ENCODE results near the gene FGD2. TPM values are rescaled to one million over a fixed set of nuclear protein-coding genes. Genes with fewer than 3 reads are reported as not detected.

The FGD2 gene
- total and polyA plus RNA-seq, 2 donors (not counting 1 experiment from before 2014, with no cell fraction given): 352 to 682 TPM

GRCh38 chr6:37059344-37060194, 54.1 kb downstream of the FGD2 start:
- no peak overlapping the region for H3K4me2 ChIP-seq (replicated peaks; ENCODE audit: low read depth, low read length, poor library complexity, severe bottlenecking)
- 76% methylated on average over 14 of the region's 19 CpGs for WGBS (ENCODE audit: insufficient coverage)
- H3K27me3 ChIP-seq (replicated peaks in 1 of 4; ENCODE audit: control extremely low read depth in 1 of 4, control insufficient read depth in 3 of 4, insufficient read depth in 4 of 4, low read length in 3 of 4): no peaks in the 10 kb centered on the region
- no peaks in the 10 kb centered on the region for H3K36me3 ChIP-seq (replicated peaks in 1 of 2; ENCODE audit: control extremely low read depth in 1 of 2, control insufficient read depth in 1 of 2, extremely low read depth in 1 of 2, insufficient read depth in 2 of 2, low read length in 1 of 2)
- ATAC-seq (ENCODE audit: low read depth) (no peak), DNase-seq (no peak)
- intact Hi-C loops (cut with micrococcal nuclease): no loop called here
- H3K79me2 ChIP-seq (ENCODE audit: control insufficient read depth, insufficient read depth, low read length): no peaks in the 10 kb centered on the region
- H3K9ac ChIP-seq (ENCODE audit: low read length): no peak overlapping the region
- no peaks in the 10 kb centered on the region for H3K4me1 ChIP-seq (ENCODE audit: control insufficient read depth in 2 of 2, insufficient read depth in 2 of 2, low read length in 2 of 2)
- POLR2A ChIA-PET: interaction anchor here (1.3 kb wide), 1 partner anchor 111 kb away, joined by 3 read pairs; the partner anchor contains the start of gene PIM1
- no peak overlapping the region for H3K4me3 Mint-ChIP-seq
- no peak for TF ChIP-seq CTCF (IDR thresholded peaks at IDR 0.05)
- no peak for TF ChIP-seq EZH2 (IDR thresholded peaks at IDR 0.05; ENCODE audit: borderline replicate concordance, insufficient read depth, low read depth, low read length, poor library complexity, severe bottlenecking)
- no peak overlapping the region for H3K27ac Mint-ChIP-seq
- H3K27me3 Mint-ChIP-seq: no peaks in the 10 kb centered on the region
- peaks cover 0 to 4% (median 0%) of the 10 kb centered on the region in 3 donors for H3K9me3 ChIP-seq (ENCODE audit: control extremely low read depth in 1 of 3, control insufficient read depth in 2 of 3, insufficient read depth in 1 of 3, low read length in 2 of 3)
- H2AFZ ChIP-seq (ENCODE audit: insufficient read depth, low read depth, low read length, poor library complexity, severe bottlenecking): no peak overlapping the region
- H3K9me3 Mint-ChIP-seq (ENCODE audit: insufficient read depth): no peaks in the 10 kb centered on the region
- H3K4me1 Mint-ChIP-seq: peaks cover under 1% of the 10 kb centered on the region
- H3K4me3 ChIP-seq (ENCODE audit: control extremely low read depth in 1 of 5, extremely low read depth in 1 of 5, insufficient read depth in 1 of 5, low read depth in 2 of 5, low read length in 4 of 5): no peak overlapping the region
- no peak overlapping the region for H3K27ac ChIP-seq (ENCODE audit: low read length in 2 of 2)
- no peaks in the 10 kb centered on the region for H4K20me1 ChIP-seq (ENCODE audit: control insufficient read depth, insufficient read depth, low read length, poor library complexity, severe bottlenecking)
- CTCF ChIA-PET: interaction anchor here (0.9 to 1.3 kb wide), 3 partner anchors 109 to 116 kb away, joined by 3 read pairs; no protein-coding TSS in a partner anchor

DNA sequence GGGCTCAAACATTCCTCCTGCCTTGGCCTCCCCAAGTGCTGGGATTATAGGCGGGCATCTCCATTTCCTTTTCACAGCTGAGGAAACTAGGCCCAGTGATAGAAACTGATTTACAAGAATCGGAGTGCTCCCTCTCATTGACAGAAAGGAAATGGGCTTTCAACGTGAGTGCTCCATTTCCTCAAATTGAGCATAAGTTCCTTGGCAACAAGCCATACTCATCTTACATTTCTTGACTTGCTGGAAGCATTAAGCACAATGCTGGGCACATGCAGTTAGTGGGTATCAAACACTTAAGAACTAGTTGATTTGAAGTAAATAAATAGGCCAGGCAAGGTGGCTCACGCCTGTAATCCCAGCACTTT, 54.7 kb downstream of the FGD2 start:
- ChIA-PET POLR2A (no interaction called here), CTCF (interaction anchor here (0.5 to 1.3 kb wide), 2 partner anchors 109 to 178 kb away, joined by 3 read pairs; no protein-coding TSS in a partner anchor)
- H3K9ac ChIP-seq (ENCODE audit: low read length): no peak overlapping the region
- intact Hi-C loops (cut with micrococcal nuclease): no loop called here
- Mint-ChIP-seq H3K27me3 (no peaks in the 10 kb centered on the region), H3K4me3 (no peak overlapping the region), H3K27ac (no peak overlapping the region), H3K4me1 (no peaks in the 10 kb centered on the region), H3K9me3 (ENCODE audit: insufficient read depth) (no peaks in the 10 kb centered on the region)
- 50% methylated on average over 2 of the region's 4 CpGs for WGBS (ENCODE audit: insufficient coverage)
- no peak overlapping the region for H3K4me2 ChIP-seq (replicated peaks; ENCODE audit: low read depth, low read length, poor library complexity, severe bottlenecking)
- H3K27ac ChIP-seq (ENCODE audit: low read length in 2 of 2): no peak overlapping the region
- no peak for TF ChIP-seq EZH2 (IDR thresholded peaks at IDR 0.05; ENCODE audit: borderline replicate concordance, insufficient read depth, low read depth, low read length, poor library complexity, severe bottlenecking)
- TF ChIP-seq CTCF (IDR thresholded peaks at IDR 0.05): no peak
- H3K4me3 ChIP-seq (ENCODE audit: control extremely low read depth in 1 of 5, extremely low read depth in 1 of 5, insufficient read depth in 1 of 5, low read depth in 2 of 5, low read length in 4 of 5): no peak overlapping the region
- peaks cover 0 to 4% (median 0%) of the 10 kb centered on the region in 3 donors for H3K9me3 ChIP-seq (ENCODE audit: control extremely low read depth in 1 of 3, control insufficient read depth in 2 of 3, insufficient read depth in 1 of 3, low read length in 2 of 3)
- H3K4me1 ChIP-seq (ENCODE audit: control insufficient read depth in 2 of 2, insufficient read depth in 2 of 2, low read length in 2 of 2): no peaks in the 10 kb centered on the region
- H3K27me3 ChIP-seq (replicated peaks in 1 of 4; ENCODE audit: control extremely low read depth in 1 of 4, control insufficient read depth in 3 of 4, insufficient read depth in 4 of 4, low read length in 3 of 4): no peaks in the 10 kb centered on the region
- no peak for ATAC-seq (ENCODE audit: low read depth)
- no peak for DNase-seq
- no peaks in the 10 kb centered on the region for H3K79me2 ChIP-seq (ENCODE audit: control insufficient read depth, insufficient read depth, low read length)
- no peak overlapping the region for H2AFZ ChIP-seq (ENCODE audit: insufficient read depth, low read depth, low read length, poor library complexity, severe bottlenecking)
- H4K20me1 ChIP-seq (ENCODE audit: control insufficient read depth, insufficient read depth, low read length, poor library complexity, severe bottlenecking): no peaks in the 10 kb centered on the region
- H3K36me3 ChIP-seq (replicated peaks in 1 of 2; ENCODE audit: control extremely low read depth in 1 of 2, control insufficient read depth in 1 of 2, extremely low read depth in 1 of 2, insufficient read depth in 2 of 2, low read length in 1 of 2): no peaks in the 10 kb centered on the region
